Measurements from ENCODE around the gene UBE2R2. TPM values are rescaled to one million over a fixed set of nuclear protein-coding genes. Genes with fewer than 3 reads are reported as not detected.
"Not testable (repeated sequence)": the region's sequence is repeated elsewhere in the genome, so short reads cannot be mapped to it uniquely, and the experiment has no call there.

UBE2R2 gene
- total and polyA plus RNA-seq, 4 experiments from 2014 or later = 10.8 to 31.4 (median 24.2) TPM

DNA sequence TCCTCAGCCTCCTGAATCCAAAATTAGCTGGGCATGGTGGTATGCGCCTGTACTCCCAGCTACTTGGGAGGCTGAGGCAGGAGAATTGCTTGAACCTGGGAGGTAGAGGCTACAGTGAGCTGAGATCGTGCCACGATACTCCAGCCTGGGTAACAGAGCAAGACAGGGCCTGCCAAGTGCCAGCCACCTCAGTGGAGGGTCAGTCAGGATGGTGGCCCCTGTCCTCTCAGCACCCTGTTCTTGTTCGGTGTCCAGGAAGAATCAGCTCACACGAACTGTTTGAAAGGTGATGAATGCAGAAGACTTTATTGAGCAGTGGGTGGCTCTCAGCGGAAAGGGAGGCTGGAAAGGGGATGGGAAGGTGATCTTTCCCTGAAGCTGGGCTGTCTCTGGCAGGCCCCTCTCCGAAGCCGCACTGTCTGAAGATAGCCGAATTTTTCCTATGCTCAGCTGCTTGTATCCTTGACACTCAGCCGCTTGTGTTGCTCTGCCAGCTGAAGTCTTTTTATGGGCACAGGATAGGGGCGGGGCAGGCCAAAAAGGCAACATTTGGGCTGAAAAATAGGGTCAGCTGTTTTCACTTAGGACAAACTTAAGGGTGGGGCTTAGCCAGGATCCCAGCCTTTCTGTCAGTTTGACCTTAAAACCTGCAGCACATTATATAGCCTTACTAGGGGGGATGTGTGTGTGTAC is 50.9 kb downstream of the UBE2R2 start:
- peaks cover 4% of the 10 kb centered on the region for H3K36me3 ChIP-seq (ENCODE audit: insufficient read depth, low read length)
- peaks cover 6% of the 10 kb centered on the region for H3K4me1 ChIP-seq (ENCODE audit: insufficient read depth, low read length)
- ChIA-PET CTCF (ENCODE audit: partially characterized antibody) (no interaction called here), POLR2A (ENCODE audit: partially characterized antibody) (no interaction called here)
- Mint-ChIP-seq H3K27ac (peak overlapping the region in 2 of 7 donors; percentile 31 to 59), H3K9me3 (no peaks in the 10 kb centered on the region), H3K4me1 (peaks cover 12 to 36% (median 21%) of the 10 kb centered on the region in 4 donors), H3K27me3 (no peaks in the 10 kb centered on the region), H3K4me3 (no peak overlapping the region), H3K36me3 (peaks cover 5 to 11% of the 10 kb centered on the region in 2 donors)
- DNase-seq = no peak
- no peaks in the 10 kb centered on the region for H3K9me3 ChIP-seq (ENCODE audit: control insufficient read depth in 1 of 2, low read length in 2 of 2)
- no peaks in the 10 kb centered on the region for H3K27me3 ChIP-seq (ENCODE audit: insufficient read depth, low read length)
- no peak overlapping the region for H3K27ac ChIP-seq (ENCODE audit: low read depth, low read length)
- intact Hi-C loops (cut with micrococcal nuclease) = no loop called here
- no peak overlapping the region for H3K4me3 ChIP-seq (ENCODE audit: low read length in 2 of 2)

DNA sequence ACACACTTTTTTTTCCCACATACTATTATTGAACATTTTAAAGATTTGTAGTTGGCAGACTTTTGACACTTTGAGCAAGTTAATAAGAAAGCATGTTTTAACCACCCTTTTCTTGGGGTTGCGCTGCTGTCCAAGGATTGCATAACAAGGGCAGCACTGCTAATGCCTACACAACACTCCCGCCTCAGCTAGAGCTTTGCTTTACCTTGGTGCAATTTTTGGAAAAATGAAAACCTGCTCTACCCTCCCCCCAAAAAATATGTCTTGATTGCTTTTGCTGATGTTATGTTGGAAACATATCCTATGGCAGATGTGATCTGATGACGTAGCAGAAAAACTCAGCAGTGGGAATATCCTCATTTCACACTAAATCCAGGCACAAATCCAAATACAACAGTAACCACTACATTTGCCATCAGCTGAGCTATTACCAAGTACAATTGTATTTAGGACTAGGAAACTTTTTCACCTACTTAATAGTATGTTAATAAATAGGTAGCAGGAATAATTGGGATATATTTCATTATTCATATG is 51.5 kb downstream of the UBE2R2 start:
- CTCF ChIA-PET (ENCODE audit: partially characterized antibody) = no interaction called here
- peaks cover 5 to 11% of the 10 kb centered on the region in 2 donors for H3K36me3 Mint-ChIP-seq
- Histone ChIP-seq H3K4me3 (ENCODE audit: low read length in 2 of 2) (no peak overlapping the region), H3K4me1 (ENCODE audit: insufficient read depth, low read length) (peaks cover 6% of the 10 kb centered on the region), H3K36me3 (ENCODE audit: insufficient read depth, low read length) (peaks cover 4% of the 10 kb centered on the region), H3K27me3 (ENCODE audit: insufficient read depth, low read length) (no peaks in the 10 kb centered on the region), H3K9me3 (ENCODE audit: control insufficient read depth in 1 of 2, low read length in 2 of 2) (no peaks in the 10 kb centered on the region), H3K27ac (ENCODE audit: low read depth, low read length) (no peak overlapping the region)
- POLR2A ChIA-PET (ENCODE audit: partially characterized antibody) = no interaction called here
- no peak overlapping the region for H3K27ac Mint-ChIP-seq
- DNase-seq = no peak
- no peaks in the 10 kb centered on the region for H3K27me3 Mint-ChIP-seq
- H3K9me3 Mint-ChIP-seq = no peaks in the 10 kb centered on the region
- H3K4me3 Mint-ChIP-seq = no peak overlapping the region
- peaks cover 12 to 36% (median 21%) of the 10 kb centered on the region in 4 donors for H3K4me1 Mint-ChIP-seq
- intact Hi-C loops (cut with micrococcal nuclease) = no loop called here

DNA sequence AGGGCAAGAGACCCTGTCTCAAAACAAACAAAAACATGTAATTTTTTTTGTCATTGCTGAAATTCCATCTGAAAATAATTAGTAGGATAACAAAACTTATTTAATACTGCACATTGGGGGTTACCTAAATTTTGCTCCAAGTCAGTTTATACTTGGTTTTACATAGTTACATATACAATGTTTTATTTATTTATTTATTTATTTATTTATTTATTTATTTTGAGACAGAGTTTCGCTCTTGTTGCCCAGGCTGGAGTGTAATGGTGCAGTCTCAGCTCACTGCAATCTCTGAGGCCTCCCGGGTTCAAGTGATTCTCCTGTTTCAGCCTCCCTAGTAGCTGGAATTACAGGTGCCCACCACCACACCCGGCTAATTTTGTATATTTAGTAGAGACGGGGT is 52.3 kb downstream of the UBE2R2 start:
- POLR2A ChIA-PET (ENCODE audit: partially characterized antibody); intact Hi-C loops (cut with micrococcal nuclease); H3K27me3 ChIP-seq (ENCODE audit: insufficient read depth, low read length); H3K27me3 Mint-ChIP-seq; H3K27ac ChIP-seq (ENCODE audit: low read depth, low read length); DNase-seq; H3K9me3 Mint-ChIP-seq; H3K4me1 ChIP-seq (ENCODE audit: insufficient read depth, low read length); H3K9me3 ChIP-seq (ENCODE audit: control insufficient read depth in 1 of 2, low read length in 2 of 2); H3K4me3 ChIP-seq (ENCODE audit: low read length in 2 of 2); H3K4me3 Mint-ChIP-seq; CTCF ChIA-PET (ENCODE audit: partially characterized antibody); H3K36me3 ChIP-seq (ENCODE audit: insufficient read depth, low read length); H3K27ac Mint-ChIP-seq: not testable (repeated sequence)
- Mint-ChIP-seq H3K4me1 (peaks cover 12 to 32% (median 21%) of the 10 kb centered on the region in 4 donors), H3K36me3 (peaks cover 3 to 11% of the 10 kb centered on the region in 2 donors)

DNA sequence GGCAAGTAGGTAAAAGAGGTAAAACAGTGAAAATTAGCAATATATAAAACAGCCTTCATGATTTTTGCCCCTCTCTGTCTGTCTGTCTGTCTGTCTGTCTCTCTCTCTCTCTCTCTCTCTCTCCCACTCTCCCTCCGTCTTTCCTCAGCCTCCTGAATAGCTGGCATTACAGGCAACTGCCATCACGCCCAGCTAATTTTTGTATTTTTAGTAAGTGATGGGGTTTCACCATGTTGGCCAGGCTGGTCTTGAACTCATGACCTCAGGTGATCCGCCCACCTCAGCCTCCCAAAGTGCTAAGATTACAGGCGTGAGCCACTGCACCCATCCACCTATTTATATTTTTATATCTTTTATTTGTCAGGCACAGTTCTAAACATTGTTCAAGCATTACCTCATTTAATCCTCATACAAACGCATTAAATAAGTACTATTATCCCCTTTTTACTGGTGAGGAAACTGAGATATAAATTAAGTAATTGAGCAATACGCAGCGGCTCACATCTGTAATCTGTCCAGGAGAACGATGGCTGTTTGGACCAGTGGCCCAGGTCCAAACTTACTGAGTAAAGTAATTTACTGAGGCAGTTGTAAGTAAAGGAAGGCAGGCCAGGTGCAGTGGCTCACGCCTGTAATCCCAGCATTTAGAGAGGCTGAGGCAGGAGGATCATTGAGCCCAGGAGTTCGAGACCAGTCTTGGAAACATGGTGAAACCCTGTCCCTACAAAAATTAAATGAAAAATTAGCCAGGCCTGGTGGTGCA is 60.9 kb downstream of the UBE2R2 start:
- peak overlapping the region in 3 of 7 donors; percentile 47 to 66 (median 48) for H3K27ac Mint-ChIP-seq
- POLR2A ChIA-PET (ENCODE audit: partially characterized antibody) = no interaction called here
- intact Hi-C loops (cut with micrococcal nuclease) = no loop called here
- Histone ChIP-seq H3K9me3 (ENCODE audit: control insufficient read depth in 1 of 2, low read length in 2 of 2) (no peaks in the 10 kb centered on the region), H3K4me3 (ENCODE audit: low read length in 2 of 2) (no peak overlapping the region), H3K36me3 (ENCODE audit: insufficient read depth, low read length) (no peaks in the 10 kb centered on the region), H3K27me3 (ENCODE audit: insufficient read depth, low read length) (no peaks in the 10 kb centered on the region), H3K27ac (ENCODE audit: low read depth, low read length) (no peak overlapping the region), H3K4me1 (ENCODE audit: insufficient read depth, low read length) (peaks cover 9% of the 10 kb centered on the region)
- no peaks in the 10 kb centered on the region for H3K36me3 Mint-ChIP-seq
- H3K4me3 Mint-ChIP-seq = no peak overlapping the region
- H3K9me3 Mint-ChIP-seq = no peaks in the 10 kb centered on the region
- CTCF ChIA-PET (ENCODE audit: partially characterized antibody) = no interaction called here
- peaks cover 24 to 47% (median 32%) of the 10 kb centered on the region in 4 donors for H3K4me1 Mint-ChIP-seq
- H3K27me3 Mint-ChIP-seq = no peaks in the 10 kb centered on the region
- no peak for DNase-seq

DNA sequence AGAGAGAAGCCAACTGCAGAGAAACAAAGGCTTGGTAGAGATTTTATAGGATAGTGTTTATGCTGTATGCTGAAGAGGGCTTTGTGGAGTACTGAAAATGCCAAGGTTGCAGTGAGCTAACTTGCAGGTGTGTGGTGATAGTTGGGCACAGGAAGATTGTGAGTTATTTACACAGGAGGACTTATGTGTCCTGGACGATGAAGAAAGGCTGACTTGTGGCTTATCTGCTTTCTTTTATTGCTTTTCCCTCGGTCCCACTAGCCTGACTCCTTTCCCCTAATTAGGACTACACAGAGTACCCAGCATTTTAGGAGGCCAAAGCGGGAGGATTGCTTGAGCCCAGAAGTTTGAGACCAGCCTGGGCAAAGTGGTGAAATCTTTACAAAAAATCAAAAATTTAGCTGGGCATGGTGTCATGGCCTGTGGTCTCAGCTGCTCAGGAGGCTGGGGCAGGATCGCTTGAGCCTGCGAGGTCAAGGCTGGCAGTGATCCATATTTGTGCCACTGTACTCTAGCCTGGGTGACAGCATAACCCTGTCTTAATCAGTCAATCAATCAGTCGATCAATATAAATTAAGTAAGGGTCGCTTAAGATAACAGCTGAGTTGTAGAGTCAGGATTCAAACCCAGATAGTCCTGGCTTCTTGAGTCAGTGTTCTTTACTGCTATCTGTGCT is 61.9 kb downstream of the UBE2R2 start:
- Histone ChIP-seq H3K27me3 (ENCODE audit: insufficient read depth, low read length) (no peaks in the 10 kb centered on the region), H3K4me3 (ENCODE audit: low read length in 2 of 2) (no peak overlapping the region), H3K4me1 (ENCODE audit: insufficient read depth, low read length) (peaks cover 11% of the 10 kb centered on the region), H3K9me3 (ENCODE audit: control insufficient read depth in 1 of 2, low read length in 2 of 2) (no peaks in the 10 kb centered on the region), H3K27ac (ENCODE audit: low read depth, low read length) (no peak overlapping the region), H3K36me3 (ENCODE audit: insufficient read depth, low read length) (no peaks in the 10 kb centered on the region)
- intact Hi-C loops (cut with micrococcal nuclease) = no loop called here
- H3K36me3 Mint-ChIP-seq = peaks cover 0 to 3% of the 10 kb centered on the region in 2 donors
- H3K4me3 Mint-ChIP-seq = peak overlapping the region in 1 of 8 donors; percentile 34
- no peaks in the 10 kb centered on the region for H3K9me3 Mint-ChIP-seq
- ChIA-PET POLR2A (ENCODE audit: partially characterized antibody) (no interaction called here), CTCF (ENCODE audit: partially characterized antibody) (interaction anchor here (0.7 kb wide), 1 partner anchor 17 kb away, joined by 3 read pairs; no protein-coding TSS in a partner anchor)
- peaks cover 27 to 51% (median 35%) of the 10 kb centered on the region in 4 donors for H3K4me1 Mint-ChIP-seq
- peak overlapping the region in 2 of 7 donors; percentile 22 to 43 for H3K27ac Mint-ChIP-seq
- H3K27me3 Mint-ChIP-seq = no peaks in the 10 kb centered on the region
- no peak for DNase-seq

DNA sequence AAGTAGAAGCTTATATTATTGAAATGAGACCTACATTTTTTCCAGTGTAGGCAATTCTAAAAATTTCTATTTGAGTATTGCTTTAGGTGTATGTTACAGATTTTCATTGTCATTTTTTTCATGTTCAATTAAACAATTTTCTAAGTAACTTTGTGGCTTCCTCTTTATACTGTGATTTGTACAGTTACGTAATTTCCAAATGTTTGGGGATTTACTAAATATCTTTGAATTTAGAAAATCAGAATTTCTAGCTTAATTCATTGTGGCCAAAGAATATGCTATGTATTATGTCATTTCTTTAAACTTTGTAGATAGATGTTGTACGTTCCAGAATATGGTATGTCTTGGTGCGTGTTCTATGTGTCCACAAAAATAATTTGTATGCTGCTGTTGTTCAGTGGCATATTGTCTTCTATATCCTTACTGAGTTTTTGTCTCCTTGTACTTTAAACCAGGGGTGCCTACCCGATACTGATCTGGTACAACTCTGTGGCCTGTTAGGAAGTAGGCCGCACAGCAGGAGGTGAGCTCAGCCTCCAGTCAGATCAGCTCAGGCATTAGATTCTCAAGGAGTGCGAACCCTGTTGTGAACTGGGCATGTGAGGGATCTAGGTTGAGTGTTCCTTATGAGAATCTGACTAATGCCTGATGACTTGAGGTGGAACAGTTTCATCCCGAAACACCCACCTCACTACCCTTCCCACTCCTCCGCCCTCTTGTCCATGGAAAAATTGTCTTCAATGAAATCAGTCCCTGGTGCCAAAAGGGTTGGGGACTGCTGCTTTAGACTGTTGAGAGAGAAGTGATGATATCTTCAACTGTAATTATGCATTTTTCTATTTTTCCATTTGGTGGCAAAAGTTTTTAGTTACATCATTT is 63.5 kb downstream of the UBE2R2 start:
- Mint-ChIP-seq H3K9me3 (no peaks in the 10 kb centered on the region), H3K27me3 (no peaks in the 10 kb centered on the region), H3K4me3 (no peak overlapping the region), H3K4me1 (peaks cover 35 to 64% (median 45%) of the 10 kb centered on the region in 4 donors), H3K36me3 (peaks cover 0 to 3% of the 10 kb centered on the region in 2 donors), H3K27ac (peak overlapping the region in 6 of 7 donors; percentile 1 to 82 (median 42))
- Histone ChIP-seq H3K27ac (ENCODE audit: low read depth, low read length) (no peak overlapping the region), H3K4me1 (ENCODE audit: insufficient read depth, low read length) (peaks cover 23% of the 10 kb centered on the region), H3K27me3 (ENCODE audit: insufficient read depth, low read length) (no peaks in the 10 kb centered on the region), H3K9me3 (ENCODE audit: control insufficient read depth in 1 of 2, low read length in 2 of 2) (no peaks in the 10 kb centered on the region), H3K36me3 (ENCODE audit: insufficient read depth, low read length) (no peaks in the 10 kb centered on the region), H3K4me3 (ENCODE audit: low read length in 2 of 2) (no peak overlapping the region)
- no peak for DNase-seq
- ChIA-PET POLR2A (ENCODE audit: partially characterized antibody) (no interaction called here), CTCF (ENCODE audit: partially characterized antibody) (no interaction called here)
- intact Hi-C loops (cut with micrococcal nuclease) = no loop called here
